NCI-H82 (cell line): ENCODE data around the gene CNBD2.
"Not testable (repeated sequence)": the region's sequence is repeated elsewhere in the genome, so short reads cannot be mapped to it uniquely, and the experiment has no call there.

ENCODE experiments used
- DNase-seq: peaks from one replicate; lab custom pipeline; 2025; lab: John Stamatoyannopoulos, UW

CNBD2 gene

GRCh38 chr20:36063916-36064657, 95.7 kb downstream of the CNBD2 start:
- no peak for DNase-seq

- peak; percentile 94 for DNase-seq
These were observed 96.5 kb downstream of the CNBD2 start for GRCh38 chr20:36064658-36065426.

GRCh38 chr20:36065427-36065998, 97.1 kb downstream of the CNBD2 start:
- no peak for DNase-seq

GRCh38 chr20:36066777-36067176, 98.4 kb downstream of the CNBD2 start:
- DNase-seq = no peak

- not testable (repeated sequence) for DNase-seq
These were observed 100.1 kb downstream of the CNBD2 start for GRCh38 chr20:36068526-36068925.

- no peak for DNase-seq
These were observed 102.1 kb downstream of the CNBD2 start for GRCh38 chr20:36070451-36070850.

- DNase-seq = no peak
These were observed 103.5 kb downstream of the CNBD2 start for GRCh38 chr20:36071848-36072247.

- DNase-seq = no peak
These were observed 106.6 kb downstream of the CNBD2 start for GRCh38 chr20:36074983-36075382.

- DNase-seq = not testable (repeated sequence)
These were observed 109.4 kb downstream of the CNBD2 start for GRCh38 chr20:36077762-36078161.

GRCh38 chr20:36079486-36079885, 111.1 kb downstream of the CNBD2 start:
- no peak for DNase-seq

GRCh38 chr20:36079984-36080383, 111.6 kb downstream of the CNBD2 start:
- not testable (repeated sequence) for DNase-seq
